Smooth muscle cell (in vitro differentiated cells): ENCODE measurements around the gene ITPK1. TPM values are rescaled to one million over a fixed set of nuclear protein-coding genes. Genes with fewer than 3 reads are reported as not detected.
"Not testable (repeated sequence)": the region's sequence is repeated elsewhere in the genome, so short reads cannot be mapped to it uniquely, and the experiment has no call there.

Source experiments
- DNase-seq: peaks from one replicate; lab custom pipeline; 2025; ENCODE audit not compliant: unreplicated experiment; lab: John Stamatoyannopoulos, UW
- H2AFZ ChIP-seq: fragments of 200-600 bp; sonication (generic); 2 replicates; pipeline ENCODE4 v1.6.0; 2016; ENCODE audit warnings: antibody characterized with exemption, low read depth, mild to moderate bottlenecking
- H3F3A ChIP-seq: fragments of 200-600 bp; sonication (generic); 2 replicates; pipeline ENCODE4 v1.6.0; 2017; ENCODE audit warnings: antibody characterized with exemption, low read depth
- H3K27ac ChIP-seq: fragments of 200-600 bp; sonication (generic); 2 replicates; pipeline ENCODE4 v1.5.1; 2016; ENCODE audit warnings: low read depth, mild to moderate bottlenecking
- H3K27me3 ChIP-seq: fragments of 200-600 bp; sonication (generic); 2 replicates; pipeline ENCODE4 v1.6.1; 2016; ENCODE audit warnings: low read depth, mild to moderate bottlenecking
- H3K36me3 ChIP-seq: fragments of 200-600 bp; sonication (generic); 2 replicates; pipeline ENCODE4 v1.5.1; 2016; ENCODE audit warnings: low read depth
- H3K4me1 ChIP-seq: fragments of 200-600 bp; sonication (generic); 2 replicates; pipeline ENCODE4 v1.5.1; 2016; ENCODE audit warnings: low read depth
- H3K4me2 ChIP-seq: fragments of 200-600 bp; sonication (generic); 2 replicates; pipeline ENCODE4 v1.6.0; 2016; ENCODE audit warnings: mild to moderate bottlenecking
- H3K4me3 ChIP-seq: fragments of 200-600 bp; sonication (generic); 2 replicates; pipeline ENCODE4 v1.5.1; 2016; ENCODE audit warnings: mild to moderate bottlenecking
- H3K79me2 ChIP-seq: fragments of 200-600 bp; sonication (generic); 2 replicates; pipeline ENCODE4 v1.6.0; 2016; ENCODE audit warnings: low read depth, mild to moderate bottlenecking
- H3K9ac ChIP-seq: fragments of 200-600 bp; sonication (generic); 2 replicates; pipeline ENCODE4 v1.6.0; 2016; ENCODE audit warnings: low read depth
- H3K9me3 ChIP-seq: fragments of 200-600 bp; sonication (generic); replicated peaks from 2 replicates; pipeline ENCODE4 v1.5.1; 2016; ENCODE audit warnings: low read depth
- H4K20me1 ChIP-seq: fragments of 200-600 bp; sonication (generic); 2 replicates; pipeline ENCODE4 v1.6.0; 2016; ENCODE audit warnings: low read depth
- CTCF ChIP-seq: fragments of 200-600 bp; sonication (generic); IDR thresholded peaks from 2 replicates; pipeline ENCODE4 v1.5.1; 2017; ENCODE audit warnings: borderline replicate concordance, mild to moderate bottlenecking, antibody characterized with exemption; ENCODE audit not compliant: insufficient read depth, poor library complexity, severe bottlenecking
- WGBS: methylation state at CpG from one replicate; pipeline ENCODE4 v1.1.7; 2016; ENCODE audit warnings: low lambda C conversion rate; 5-methylcytosine and 5-hydroxymethylcytosine counted together
- polyA plus RNA-seq: library from polyadenylated mRNA; unstranded; fragments of >200 nt; fragmentation: Nextera tagmentation; extraction: Ambion mirVana; gene quantifications from 2 replicates; pipeline ENCODE4 v1.2.1, GENCODE V29; 2016
- total RNA-seq: library from RNA; depleted of rRNA; stranded (reverse); fragments of >200 nt; gene quantifications from 2 replicates; pipeline ENCODE4 v1.2.3, GENCODE V29; 2014

ITPK1 gene
- total and polyA plus RNA-seq, 2 experiments from 2014 or later, result 9.2 to 14.2 TPM

GRCh38 chr14:93113678-93114067 is 2.1 kb downstream of the ITPK1 start:
- WGBS, result 49% methylated on average over 8 of the region's 8 CpGs
- peaks cover 24% of the 10 kb centered on the region for H3K79me2 ChIP-seq
- H3K9ac ChIP-seq, result no peak overlapping the region
- peaks cover 37% of the 10 kb centered on the region for H4K20me1 ChIP-seq
- H2AFZ ChIP-seq, result no peak overlapping the region
- no peaks in the 10 kb centered on the region for H3K27me3 ChIP-seq
- H3K4me1 ChIP-seq, result peaks cover 10% of the 10 kb centered on the region
- H3F3A ChIP-seq, result no peaks in the 10 kb centered on the region
- DNase-seq, result no peak
- no peaks in the 10 kb centered on the region for H3K36me3 ChIP-seq
- H3K27ac ChIP-seq, result no peak overlapping the region
- TF ChIP-seq CTCF, result no peak
- peak overlapping the region; percentile 69 for H3K4me3 ChIP-seq
- H3K4me2 ChIP-seq, result peak overlapping the region; percentile 91
- H3K9me3 ChIP-seq, result no peaks in the 10 kb centered on the region

- TF ChIP-seq CTCF, result peak; percentile 73
- no peak overlapping the region for H3K9ac ChIP-seq
- peaks cover 29% of the 10 kb centered on the region for H3K79me2 ChIP-seq
- no peaks in the 10 kb centered on the region for H3K9me3 ChIP-seq
- DNase-seq, result peak; percentile 37
- peak overlapping the region; percentile 69 for H3K4me3 ChIP-seq
- peak overlapping the region; percentile 34 for H3K27ac ChIP-seq
- no peaks in the 10 kb centered on the region for H3F3A ChIP-seq
- peak overlapping the region; percentile 91 for H3K4me2 ChIP-seq
- WGBS, result 18% methylated on average over 15 of the region's 15 CpGs
- no peaks in the 10 kb centered on the region for H3K36me3 ChIP-seq
- H4K20me1 ChIP-seq, result peaks cover 42% of the 10 kb centered on the region
- peaks cover 10% of the 10 kb centered on the region for H3K4me1 ChIP-seq
- H2AFZ ChIP-seq, result peak overlapping the region; percentile 48
- H3K27me3 ChIP-seq, result no peaks in the 10 kb centered on the region
Observed at GRCh38 chr14:93112891-93113677, 2.6 kb downstream of the ITPK1 start.

- not testable (repeated sequence) for H3F3A ChIP-seq, H2AFZ ChIP-seq, H3K36me3 ChIP-seq, H3K4me1 ChIP-seq, H3K27ac ChIP-seq, H3K27me3 ChIP-seq, H3K9me3 ChIP-seq, H3K4me3 ChIP-seq, DNase-seq, H3K9ac ChIP-seq, H3K4me2 ChIP-seq
- H3K79me2 ChIP-seq, result peaks cover 31% of the 10 kb centered on the region
- peaks cover 52% of the 10 kb centered on the region for H4K20me1 ChIP-seq
- 98% methylated on average over 8 of the region's 8 CpGs for WGBS
Observed at GRCh38 chr14:93111541-93111940, 4.2 kb downstream of the ITPK1 start.

- Histone ChIP-seq H3K9ac (no peak overlapping the region), H3K27me3 (no peaks in the 10 kb centered on the region), H3K4me1 (peaks cover 10% of the 10 kb centered on the region), H4K20me1 (peaks cover 56% of the 10 kb centered on the region), H3K79me2 (peaks cover 31% of the 10 kb centered on the region), H3K27ac (no peak overlapping the region), H3K9me3 (no peaks in the 10 kb centered on the region), H3K4me2 (no peak overlapping the region), H2AFZ (no peak overlapping the region), H3K4me3 (no peak overlapping the region), H3K36me3 (no peaks in the 10 kb centered on the region), H3F3A (no peaks in the 10 kb centered on the region)
- 87% methylated on average over 5 of the region's 5 CpGs for WGBS
- no peak for DNase-seq
- no peak for TF ChIP-seq CTCF
Observed at GRCh38 chr14:93110856-93111419, 4.8 kb downstream of the ITPK1 start.
